NCI-H446 (cell line): Measurements from ENCODE around the gene FBRSL1.

Experiments used
- DNase-seq, 2 experiments: peaks; one replicate each; lab custom pipeline; 2025; lab: John Stamatoyannopoulos, UW

The FBRSL1 gene

GRCh38 chr12:132483612-132484011 lies 6.3 kb upstream of the FBRSL1 start:
- DNase-seq: no peak

DNA sequence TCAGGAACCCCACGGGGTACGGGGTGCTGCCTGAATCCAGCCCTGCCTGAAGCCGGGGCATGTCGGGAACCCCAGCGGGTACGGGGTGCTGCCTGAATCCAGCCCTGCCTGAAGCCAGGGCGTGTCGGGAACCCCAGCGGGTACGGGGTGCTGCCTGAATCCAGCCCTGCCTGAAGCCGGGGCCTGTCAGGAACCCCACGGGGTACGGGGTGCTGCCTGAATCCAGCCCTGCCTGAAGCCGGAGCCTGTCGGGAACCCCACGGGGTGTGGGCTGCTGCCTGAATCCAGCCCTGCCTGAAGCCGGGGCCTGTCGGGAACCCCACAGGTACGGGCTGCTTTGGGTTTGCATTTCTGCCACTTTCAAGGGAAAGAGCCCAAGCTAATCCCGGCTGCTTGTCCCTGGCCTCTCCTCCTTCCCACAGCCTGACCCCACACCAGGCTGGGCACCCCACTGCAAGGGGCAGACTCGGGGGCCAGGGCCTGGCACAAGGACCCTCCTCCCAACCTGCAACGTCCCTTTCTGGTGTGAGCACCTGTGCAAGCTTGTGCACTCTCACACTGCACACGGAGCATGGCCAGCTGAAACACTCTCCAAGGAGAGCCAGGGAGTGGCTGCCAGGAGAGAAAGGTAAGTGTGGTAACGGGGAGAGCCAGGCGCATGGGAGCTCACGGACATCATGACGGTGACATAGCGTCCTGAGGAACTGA lies 5.6 kb upstream of the FBRSL1 start:
- no peak for DNase-seq

DNA sequence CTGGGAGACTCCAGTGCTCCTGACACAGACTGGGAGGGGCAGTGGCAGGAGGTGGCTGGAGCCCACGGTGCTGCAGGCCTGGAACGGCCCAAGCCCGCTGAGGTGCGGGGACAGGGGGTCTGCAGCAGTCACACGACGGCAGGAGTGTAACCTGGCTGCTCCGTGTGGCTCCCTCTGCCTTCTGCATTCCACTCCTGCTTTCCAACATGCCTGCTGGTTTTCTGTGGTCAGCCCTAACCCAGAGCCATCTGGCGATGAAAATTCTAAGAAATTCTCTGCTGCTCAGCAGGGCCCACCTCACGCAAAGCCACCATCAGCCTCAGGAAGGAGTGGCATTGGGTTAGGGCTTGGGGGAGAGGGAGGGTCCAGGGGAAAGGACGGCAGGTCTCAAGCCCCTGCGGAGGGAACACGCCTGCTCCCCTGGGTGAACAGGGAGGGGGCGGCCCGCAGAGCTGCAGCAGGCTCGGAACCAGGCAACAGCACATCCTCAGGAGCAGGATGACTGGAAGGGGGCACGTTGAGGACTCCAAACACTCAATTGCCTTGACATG lies 5.0 kb upstream of the FBRSL1 start:
- DNase-seq: no peak

DNA sequence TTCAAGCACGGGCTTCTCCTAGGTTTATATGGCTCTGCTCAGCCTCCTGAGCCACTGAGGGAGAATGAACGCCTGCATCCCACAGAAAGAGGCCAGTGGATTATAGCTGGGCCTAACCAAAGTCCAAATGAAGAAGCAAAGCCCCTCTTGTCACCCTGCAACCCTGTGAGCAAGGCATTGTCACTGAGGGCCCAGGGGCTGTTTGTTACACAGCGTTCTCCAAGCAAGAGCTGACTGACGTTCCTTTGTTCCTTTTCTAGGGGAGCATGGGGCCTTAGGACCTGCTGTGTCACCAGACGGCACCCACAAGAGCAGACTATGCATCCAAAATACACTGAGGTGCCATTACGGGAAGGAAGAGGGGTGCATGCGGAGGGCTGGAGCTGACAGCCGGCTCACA lies 4.3 kb upstream of the FBRSL1 start:
- DNase-seq: no peak

DNA sequence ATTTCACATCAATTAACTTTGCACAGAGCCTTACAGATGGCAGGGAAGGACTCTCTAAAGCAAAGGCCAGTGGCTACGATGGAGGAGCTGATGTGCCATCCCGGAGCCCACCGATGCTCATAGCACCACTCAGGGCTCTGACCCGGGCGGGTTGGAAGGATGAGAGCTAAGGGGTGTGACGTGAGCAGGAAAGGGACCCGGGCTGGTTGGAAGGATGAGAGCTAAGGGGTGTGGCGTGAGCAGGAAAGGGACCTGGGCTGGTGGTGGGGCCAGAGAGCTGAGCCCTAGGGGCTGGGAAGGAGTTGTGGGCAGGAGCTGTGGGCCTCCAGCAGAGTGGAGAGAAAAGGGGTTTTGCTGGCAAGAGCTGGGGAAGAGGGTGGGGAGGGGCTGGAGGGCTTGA lies 3.8 kb upstream of the FBRSL1 start:
- no peak for DNase-seq

DNA sequence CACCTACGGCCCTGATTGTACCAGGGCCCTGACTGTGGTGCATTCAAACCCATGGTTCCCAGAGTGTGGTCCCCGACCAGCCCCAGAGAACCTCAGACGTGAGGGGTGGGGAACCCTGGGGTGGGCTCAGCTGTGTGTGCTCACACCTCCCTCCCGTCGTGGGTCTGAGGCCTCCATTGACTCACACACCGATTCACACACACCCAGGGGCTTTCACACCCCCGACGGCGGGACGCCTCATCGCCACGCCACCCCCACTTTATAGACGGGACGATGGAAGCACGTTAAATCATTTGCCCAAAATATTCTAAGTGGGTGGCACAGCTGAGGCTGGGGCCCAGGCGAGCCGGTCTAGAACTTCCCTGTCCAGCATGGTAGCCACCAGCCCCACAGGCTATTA lies 3.4 kb upstream of the FBRSL1 start:
- DNase-seq: no peak

DNA sequence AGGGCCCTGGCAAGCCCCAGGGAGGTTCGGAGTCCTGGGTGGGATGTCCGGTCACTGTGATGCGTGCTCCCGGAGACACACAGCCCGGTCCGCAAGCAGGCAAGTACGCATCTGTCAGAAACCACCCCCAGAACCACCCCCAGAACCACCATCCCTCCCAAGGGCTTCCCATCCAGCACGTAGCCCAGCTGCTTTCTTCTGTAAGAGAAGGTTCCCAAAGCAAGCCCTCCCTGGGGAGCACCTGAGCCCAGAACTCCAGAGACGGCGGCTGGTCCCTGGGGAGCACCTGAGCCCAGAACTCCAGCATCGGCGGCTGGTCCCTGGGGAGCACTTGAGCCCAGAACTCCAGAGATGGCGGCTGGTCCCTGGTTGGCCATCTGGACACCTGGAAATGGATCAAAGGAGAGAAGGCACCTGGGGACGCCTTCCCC lies 2.6 kb upstream of the FBRSL1 start:
- DNase-seq: no peak

- no peak for DNase-seq
Observed at GRCh38 chr12:132488127-132489077, 1.5 kb upstream of the FBRSL1 start.

GRCh38 chr12:132489078-132489601 lies 811 bp upstream of the FBRSL1 start:
- DNase-seq: no peak

- DNase-seq: no peak
Observed at GRCh38 chr12:132490422-132491137, 629 bp downstream of the FBRSL1 start.

DNA sequence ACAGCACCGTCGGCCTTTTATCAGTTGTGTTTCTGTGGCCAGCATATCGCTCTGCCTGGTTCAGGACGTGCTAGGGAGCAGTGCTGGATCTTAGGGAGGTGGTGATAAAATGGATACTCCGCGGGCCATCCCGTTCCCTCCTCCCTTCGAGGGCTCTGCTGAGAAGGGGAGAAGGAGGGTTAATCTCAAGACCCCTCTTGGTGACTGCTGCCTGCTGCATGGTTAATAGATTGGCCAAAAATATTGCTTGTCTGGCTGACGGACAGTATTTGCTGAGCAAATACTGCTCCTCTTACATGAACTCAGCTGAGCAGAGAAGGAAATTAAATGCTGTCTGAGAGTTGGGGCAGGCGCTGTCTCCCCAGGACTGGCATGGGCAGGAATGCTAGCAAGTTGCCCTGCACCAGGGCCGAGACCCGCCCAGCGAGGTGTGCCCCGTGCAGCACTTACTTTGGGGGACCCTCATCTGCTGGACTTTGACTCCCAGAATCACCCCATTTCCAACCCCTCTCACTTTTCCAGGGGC lies 1.2 kb downstream of the FBRSL1 start:
- DNase-seq: no peak

DNA sequence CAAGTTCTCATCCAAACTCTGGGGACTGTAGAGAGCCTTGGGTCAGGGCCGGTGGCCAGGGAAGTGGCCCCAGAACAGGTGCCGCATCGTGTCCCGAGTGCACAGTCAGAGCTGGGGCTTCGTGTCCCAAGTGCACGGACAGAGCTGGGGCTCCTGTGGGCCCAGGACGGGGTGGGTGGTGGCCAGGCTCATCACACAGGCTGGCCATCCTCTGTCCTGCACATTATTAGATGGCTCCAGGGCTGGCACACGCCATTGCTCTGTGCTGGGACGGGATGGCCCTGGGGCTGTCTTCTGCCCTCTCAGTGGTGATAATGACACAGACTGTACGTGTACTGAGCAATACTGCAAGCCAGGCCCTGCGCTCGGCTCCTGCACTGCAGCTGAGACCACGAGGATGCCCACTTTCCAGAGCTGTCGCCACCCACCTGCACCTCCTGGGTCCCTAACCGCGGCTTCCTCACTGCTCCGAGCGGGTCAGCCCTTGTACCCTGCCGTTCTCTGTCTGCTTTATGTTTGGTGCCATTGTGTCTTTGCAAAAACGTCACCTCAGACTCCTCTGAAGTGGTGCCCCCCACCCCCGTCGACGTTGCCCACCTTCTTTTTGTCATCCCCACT lies 1.9 kb downstream of the FBRSL1 start:
- DNase-seq: no peak

GRCh38 chr12:132492522-132492921 lies 2.6 kb downstream of the FBRSL1 start:
- no peak for DNase-seq

DNA sequence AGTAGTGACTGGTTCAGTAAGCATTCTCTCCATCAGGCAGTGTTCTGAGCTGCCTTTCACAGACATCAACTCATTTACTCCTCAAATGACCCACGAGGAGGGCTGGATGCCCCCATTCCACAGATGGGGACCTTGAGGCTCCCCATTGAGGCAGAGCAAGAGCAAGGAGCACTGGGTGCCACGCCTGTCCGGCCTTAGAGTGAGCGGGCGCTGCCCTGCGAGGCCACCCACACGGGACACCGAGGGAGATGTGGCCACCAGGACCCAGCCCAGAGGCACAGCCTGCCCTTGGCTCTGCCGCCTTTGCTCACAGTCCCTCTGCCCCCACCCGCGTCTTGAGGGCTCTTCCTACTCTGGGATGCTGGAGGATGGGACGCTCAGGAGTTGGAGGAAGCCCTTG lies 3.0 kb downstream of the FBRSL1 start:
- DNase-seq: no peak

DNA sequence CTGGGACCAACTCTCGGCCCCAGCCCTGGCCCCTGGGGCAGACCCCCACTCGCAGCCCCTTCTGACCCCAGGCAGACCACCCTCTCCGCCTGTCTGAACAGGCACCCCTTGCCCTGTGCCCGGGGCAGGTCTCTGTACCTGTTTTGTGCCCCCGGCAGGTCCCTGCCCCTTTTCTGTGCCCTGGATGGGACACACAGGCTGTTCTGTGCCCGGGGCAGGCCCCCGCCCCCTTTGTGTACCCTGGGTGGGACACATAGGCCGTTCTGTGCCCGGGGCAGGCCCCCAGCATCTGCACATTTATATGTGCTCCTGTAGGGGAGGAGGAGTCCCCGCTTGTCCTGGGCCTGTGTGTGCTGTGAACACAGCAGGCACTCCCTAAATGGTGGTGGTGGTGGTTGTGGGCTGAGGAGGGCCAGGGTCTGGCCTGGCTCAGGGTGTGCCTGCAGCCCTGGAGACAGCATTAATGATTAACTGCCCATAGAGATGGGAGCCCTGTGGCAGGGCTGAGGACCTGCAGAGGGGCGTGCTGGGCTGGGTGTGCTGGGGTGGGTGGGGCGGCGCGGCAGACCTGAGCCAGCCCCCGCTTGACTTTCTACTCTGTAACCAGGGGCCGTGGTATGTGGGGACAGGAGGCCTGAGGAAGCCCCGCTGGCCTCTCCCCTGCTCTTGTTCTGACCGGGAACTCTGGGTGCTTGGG lies 3.7 kb downstream of the FBRSL1 start:
- no peak for DNase-seq

GRCh38 chr12:132494294-132495164 lies 4.6 kb downstream of the FBRSL1 start:
- DNase-seq: no peak

DNA sequence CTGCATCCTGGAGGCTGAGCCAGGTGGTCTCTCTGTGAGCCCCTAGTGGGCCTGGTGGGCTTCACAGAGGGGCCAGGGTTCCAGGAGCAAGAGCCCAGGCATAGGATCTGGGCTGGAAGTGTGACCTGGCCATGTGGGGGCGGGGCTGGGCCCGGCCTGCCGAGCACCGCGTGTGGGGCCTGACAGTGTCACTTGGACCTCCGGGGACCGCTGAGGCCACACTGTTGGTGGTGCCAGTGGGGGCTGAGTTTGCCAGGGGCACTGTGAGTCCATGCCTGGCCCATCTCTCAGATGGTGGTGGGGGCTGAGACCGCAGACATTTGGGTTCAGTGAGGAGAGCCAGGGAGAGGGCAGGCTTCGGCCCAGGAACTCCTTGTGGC lies 5.2 kb downstream of the FBRSL1 start:
- DNase-seq: no peak

DNA sequence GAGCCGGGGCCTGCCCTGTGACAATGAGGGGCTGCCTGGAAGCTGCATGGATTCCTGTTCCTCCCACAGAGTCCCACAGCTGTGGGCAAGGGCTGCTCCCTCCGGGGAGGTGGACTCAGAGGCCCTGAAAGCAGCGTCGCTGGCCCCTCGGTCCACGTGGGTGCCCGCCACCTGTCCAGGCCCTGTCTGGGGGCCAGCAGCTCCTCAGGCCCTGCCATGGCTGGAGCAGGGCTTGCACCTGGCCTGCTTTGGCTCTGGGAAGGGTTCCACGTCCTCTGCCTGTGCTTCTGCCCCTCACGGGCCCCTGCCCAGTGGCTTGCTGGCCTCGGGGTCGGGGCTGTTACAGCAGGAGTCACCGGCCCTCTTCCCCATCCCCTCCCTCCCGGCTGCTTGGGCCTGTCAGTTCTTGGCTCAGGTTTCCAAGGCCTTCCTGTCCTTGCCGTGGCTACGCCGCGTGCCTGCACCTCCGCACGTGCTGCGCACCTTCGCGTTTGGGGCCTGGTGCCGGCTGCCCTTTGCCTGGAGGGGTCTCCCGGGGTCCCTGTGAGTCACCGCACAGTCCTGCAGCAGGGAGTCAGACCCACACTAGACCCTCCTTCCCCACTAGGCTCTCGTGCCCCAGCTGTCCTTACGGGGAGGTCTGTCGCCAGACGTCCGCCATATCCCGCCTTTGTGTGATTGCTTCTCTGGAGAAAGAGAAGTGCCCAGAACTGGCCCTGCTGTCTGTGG lies 5.8 kb downstream of the FBRSL1 start:
- no peak for DNase-seq

GRCh38 chr12:132496358-132496669 lies 6.4 kb downstream of the FBRSL1 start:
- no peak for DNase-seq
